NCI-H1930 (cell line): ENCODE measurements around the gene SH2D2A.
A peak's percentile ranks its signal among the peaks of the same experiment; 100 is the strongest.

Experiments
- DNase-seq, 2 experiments: peaks; one replicate each; lab custom pipeline; 2025; lab: John Stamatoyannopoulos, UW

The SH2D2A gene

DNA sequence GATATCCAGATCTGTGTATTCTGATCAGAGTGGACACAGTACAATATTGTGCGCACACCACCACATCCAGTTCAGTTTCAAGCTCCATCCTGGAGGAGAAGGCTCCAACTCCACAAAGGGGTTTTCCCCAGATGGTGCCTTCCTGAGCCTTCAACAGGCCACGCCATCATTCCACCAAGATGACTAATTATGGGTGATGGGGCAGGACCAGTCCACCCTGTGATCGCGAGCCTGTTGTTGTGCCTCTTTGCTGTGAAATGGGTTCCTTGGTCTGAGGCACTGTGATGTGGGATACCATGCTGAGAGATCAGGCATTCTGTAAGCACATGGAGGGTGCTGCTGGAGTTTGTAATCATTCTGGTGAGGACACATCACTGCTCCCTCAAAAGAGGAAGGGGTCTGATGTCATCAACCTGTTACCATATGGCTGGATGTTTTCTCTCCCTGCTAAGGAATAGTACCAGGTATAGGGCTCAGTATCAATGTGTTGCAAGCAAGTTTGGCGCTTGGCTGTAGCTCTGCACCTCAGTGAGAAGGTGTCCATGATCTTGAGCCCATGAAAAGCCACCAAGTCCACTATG, 6.7 kb upstream of the SH2D2A start:
- no peak for DNase-seq

DNA sequence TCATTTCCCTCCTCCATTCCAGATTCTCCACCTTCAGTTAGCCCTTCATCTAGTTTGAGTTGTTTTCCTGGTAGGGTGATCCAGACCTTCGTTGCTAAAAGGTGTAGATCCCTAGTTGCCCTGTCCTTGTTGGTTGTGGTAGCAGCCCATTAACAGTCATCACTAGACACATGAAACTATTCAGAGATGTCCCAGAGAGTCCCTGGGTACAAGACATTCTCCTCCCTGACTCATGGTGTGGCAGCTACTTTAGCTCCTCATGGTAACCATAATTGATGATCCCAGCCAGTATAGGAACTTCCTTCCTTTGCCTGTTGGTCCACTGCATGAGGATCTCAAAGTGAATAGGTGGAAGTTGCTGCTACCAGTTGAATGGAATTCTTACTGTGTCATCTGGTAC, 6.0 kb upstream of the SH2D2A start:
- no peak for DNase-seq

DNA sequence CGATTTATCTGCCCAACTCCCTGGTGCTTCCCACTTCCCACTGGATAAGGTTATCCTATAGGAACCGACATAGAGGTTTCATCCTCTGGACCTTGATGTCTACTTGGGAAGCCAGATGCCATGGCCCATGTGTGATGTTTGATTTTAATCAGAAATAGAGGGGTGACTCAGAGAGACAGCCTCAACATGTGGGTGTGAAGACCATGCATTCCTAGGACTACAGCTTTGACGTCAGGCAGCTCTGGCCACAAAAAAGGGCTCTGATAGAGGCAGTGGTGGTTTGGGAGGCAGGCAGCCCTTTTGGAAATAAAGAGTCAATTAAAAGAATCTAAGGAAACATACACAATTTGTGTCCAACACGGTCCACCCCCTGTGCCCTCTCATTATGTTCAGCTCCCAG, 5.2 kb upstream of the SH2D2A start:
- DNase-seq: no peak

DNA sequence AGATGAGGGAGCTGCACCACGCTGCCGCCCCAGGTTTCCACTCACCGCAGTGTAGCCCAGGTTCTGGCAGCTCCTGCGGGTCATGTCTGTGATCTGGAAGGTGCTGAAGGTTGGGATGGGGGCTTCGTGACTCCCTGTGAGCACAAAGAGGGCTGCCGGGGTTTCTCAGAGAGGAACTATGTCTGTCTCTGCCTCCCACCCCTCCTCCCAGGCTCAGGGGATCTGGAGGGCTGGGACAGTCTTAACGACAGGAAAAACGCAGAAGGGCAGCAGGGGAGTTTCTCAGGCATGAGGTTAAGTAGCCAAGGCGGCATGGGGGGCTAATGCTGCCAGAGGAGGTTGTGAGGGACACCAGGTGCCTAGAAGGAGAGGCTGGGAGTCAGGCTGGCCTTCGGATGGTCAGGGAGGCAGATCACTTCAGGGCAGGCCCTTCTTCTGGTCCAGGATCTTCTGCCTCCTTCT, 656 bp downstream of the SH2D2A start:
- no peak for DNase-seq

DNA sequence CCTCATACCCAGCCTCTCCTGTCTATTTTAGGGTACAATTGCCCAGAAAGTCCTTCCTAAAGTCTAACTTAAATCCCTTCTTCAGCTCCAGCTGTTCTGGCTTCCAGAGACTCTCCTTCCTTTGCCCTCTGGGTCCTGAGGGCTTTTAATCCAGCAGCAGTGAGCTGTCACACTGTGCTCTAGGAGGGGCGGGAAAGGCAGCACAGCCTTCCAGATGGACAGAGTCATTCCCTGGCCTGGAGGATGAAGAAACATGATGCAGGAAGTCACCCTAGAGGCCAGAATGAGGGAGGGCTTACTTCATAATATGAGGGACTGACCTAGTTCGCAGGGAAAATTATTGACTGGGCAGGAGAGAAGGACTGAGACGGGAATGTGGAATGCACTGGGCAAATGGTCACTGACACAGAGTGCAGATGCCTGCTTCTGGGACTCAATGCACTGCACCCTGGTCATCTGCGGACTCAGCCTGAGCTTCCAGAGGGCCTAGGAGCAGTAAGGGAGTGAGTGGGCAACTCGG, 1.3 kb downstream of the SH2D2A start:
- DNase-seq: no peak

DNA sequence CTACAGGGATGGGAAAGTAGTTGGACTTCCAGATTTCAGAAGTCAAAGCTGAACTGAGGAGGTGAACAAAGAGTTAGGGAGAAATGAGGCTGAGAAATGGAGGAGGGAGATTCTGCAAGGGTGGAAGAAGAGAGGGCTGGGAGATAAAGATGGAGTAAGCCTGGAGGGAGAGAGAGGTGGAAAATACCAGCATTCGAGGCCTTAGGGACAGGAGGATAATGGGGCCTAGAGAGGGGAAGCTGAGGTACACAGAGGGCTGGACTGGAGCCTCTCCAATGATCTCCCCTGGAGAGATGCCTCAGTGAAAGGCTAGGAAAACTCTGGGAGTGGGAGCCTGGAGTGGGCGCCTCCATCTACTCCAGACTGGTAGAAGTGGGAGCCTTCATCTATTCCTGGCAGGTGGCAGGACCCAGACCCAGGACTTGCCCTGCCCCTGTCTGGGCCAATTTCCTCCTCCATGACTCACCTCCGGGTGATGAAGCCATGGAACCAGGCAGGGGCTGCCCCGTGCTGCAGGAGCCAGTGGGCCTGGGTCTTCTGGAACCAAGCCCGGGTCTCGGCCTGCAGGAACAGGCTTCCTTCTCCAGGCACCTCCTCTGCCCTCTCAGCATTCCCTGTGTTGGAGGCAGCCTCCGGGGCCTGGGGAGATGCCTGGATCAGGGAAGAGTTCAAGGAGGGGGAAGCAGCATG, 1.9 kb downstream of the SH2D2A start:
- DNase-seq: no peak

DNA sequence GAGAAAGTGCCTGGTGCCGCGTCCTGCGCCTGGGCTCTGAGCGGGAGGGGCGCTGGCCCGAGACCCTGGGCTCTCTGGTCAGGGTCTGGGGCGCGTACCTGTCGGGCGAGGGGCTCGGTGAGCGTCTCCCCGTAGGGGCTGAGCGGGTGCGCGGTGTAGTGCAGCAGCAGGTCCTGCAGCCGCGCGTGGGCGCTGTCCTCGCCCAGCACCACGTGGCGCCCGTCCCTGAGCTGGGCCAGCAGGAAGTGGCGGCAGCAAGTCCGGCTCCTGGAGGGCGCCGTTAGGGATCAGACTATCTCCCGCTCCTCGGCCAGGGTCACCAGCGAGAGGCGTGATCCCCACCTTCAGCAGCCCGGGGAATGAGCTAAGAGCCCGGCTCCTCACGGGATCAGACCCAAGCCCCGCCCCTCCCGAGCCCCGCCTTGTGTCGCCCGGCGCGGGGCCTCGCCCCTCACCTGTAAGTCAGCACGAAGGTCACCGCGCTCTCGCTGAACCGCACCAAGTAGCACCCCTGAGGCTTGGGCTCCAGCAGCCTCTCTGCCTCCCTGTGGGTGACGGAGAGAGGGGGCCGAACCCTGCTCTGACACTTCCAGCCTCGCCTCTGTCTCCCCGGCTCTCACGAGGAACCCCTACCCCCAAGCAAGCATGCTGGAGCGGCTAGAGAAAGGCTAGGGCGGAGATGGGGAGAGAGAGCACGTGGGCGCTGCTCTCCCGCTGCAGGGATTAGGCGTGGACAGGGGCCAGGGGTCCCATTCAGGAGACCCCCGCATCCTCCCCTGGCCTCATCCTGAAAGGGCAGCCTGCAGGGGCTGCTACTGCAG, 2.7 kb downstream of the SH2D2A start:
- DNase-seq: peak; percentile 40 to 60

DNA sequence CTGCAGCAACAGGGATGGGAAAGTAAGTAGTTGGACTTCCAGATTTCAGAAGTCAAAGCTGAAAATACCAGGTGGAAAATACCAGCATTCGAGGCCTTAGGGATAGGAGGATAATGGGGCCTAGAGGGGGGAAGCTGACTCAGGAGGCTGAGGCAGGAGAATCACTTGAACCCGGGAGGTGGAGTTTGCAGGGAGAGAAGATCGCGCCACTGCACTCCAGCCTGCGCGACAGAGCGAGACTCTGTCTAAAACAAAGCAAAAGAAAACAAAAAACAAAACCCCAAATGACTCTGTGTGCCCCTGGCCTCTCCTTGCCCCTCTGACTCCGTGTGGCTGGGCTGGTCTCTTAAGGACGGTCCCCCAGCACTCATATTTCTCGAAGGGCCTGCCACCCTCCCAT, 3.4 kb downstream of the SH2D2A start:
- DNase-seq: no peak

DNA sequence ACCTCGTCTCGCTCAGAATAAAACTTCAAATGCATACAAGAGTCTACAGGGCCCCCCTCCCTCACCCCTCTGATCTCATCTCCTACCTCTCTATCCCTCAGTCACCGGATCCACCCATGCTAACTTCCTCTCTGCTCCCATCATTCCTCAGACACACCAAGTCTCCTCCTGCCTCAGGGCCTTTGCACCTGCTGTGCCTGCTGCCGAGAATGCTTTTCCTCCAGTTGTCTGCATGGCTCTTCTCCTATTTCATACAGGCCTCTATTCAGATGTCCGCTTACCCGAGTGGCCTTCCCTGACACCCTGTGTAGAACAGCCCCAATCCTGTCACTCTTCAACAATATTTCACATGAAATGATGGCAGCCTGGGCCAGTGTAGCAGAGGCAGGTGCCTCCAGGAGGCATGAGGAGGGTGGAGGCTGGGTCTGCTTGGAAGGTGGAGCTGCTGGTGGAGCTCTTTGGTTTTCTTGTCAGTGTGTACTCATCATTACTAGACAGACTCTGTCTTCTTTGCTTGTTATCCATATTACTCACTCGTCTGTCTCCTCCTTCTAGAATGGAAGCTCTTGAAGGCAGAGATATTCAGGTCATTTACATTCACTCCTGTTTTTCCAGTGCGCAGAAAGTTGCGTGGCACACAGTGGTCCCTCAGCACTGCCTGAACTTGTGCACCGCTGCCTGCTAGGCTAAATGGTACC, 4.2 kb downstream of the SH2D2A start:
- DNase-seq: no peak

DNA sequence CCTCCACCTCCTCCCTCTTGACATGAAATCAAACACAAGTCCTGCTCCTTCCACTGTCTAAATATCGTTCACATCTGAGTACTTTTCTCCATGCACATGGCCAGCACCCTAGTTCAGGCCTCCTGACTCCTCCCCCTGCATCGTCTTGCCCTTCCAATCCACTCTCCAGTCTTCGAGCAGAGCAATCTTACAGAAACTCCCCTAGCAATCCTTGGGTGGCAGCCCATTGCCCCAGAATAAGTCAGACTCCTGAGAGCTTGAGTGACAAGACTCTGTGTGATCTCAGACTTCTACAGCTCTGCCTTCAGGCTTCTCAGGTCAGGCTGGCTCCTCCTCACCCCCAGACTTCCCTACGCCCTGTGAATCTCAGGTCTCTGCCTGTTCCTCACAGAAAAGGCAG, 5.5 kb downstream of the SH2D2A start:
- DNase-seq: no peak

DNA sequence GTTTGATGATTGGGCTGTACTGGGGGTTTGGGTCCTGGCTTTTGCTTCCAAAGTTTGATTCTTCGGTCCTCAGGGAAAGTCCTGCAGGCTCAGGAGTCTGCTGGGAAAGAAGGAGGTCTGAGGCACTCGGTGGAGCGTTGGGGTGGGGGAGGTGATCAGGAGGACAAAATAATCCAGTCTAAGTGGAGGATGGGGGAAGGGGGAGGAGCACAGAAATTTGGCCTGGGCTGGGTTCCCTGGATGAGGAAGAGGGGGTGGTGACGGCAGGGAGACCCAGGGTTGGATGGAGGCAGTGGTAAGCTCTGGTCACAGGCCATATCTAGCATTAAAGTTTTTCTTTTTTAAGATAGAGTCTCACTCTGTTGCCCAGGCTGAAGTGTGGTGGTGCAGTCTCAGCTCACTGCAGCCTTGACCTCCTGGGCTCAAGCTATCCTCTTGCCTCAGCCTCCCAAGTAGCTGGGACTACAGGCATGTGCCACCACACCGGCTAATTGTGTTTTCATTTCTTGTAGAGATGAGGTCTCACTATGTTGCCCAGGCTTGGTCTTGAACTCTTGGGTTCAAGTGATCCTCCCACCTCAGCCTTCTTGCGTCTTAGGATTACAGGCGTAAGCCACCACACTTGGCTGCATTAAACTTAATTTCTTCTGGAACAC, 6.8 kb downstream of the SH2D2A start:
- DNase-seq: no peak

DNA sequence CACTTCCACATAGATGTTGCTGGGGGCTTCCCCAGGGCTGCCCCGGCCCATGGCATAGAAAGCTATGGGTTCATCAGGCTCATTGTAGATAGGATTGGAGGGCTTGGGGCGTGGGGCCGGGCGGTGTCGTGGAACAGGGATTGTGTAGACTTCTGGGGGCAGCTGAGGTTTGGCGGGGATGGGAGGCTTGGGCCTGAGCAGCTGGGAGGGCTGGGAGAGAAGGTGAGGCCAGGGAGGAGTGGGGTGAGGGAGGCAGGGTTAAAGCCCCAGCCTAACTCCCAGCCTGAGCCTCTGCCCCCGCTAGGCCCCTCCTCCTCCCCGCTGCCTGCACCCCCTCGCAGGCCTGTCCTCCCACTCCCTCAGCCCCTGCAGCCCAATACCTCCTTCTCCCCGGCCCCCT, 7.4 kb downstream of the SH2D2A start:
- DNase-seq: no peak

DNA sequence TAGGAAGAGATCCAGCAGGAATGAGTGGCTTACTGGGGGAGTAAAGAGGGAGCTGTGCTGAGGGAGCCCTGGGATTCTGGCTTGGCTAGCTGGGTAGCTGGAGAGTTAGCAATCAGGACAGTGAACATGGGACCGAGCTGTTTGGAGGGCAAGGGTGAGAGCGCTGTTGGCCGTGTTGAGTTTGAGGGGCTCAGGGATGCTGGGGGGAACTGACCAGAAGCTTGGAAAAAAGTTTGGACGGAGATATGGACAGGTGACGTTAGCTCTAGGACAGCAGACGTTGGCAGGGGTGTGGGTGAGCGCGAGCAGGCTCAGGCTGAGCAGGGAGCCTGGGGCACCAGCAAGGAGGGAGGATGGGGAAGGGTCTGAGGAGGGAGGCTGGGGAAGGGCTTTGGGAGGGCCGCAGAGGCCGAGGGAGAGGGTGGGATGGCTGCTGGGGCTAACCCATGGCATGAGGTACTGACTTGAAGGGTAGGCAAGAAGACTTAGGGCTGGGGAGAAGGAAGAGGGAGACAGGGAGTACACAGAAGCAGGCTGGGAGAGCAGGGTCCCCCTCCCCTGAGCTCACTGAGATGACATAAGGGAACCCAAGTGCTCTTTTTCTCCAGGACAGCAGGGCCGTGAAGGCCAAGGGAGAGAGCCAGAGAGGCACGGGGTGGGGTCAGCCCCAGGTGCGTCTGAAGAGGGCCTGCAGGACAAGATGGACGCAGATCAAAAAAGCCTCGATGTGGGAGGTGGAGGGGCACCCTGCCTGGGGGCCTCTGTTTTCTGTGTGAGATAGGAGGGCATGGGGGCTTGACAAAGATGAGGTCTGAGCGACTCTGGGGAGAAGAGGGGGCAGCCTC, 8.2 kb downstream of the SH2D2A start:
- DNase-seq: no peak

DNA sequence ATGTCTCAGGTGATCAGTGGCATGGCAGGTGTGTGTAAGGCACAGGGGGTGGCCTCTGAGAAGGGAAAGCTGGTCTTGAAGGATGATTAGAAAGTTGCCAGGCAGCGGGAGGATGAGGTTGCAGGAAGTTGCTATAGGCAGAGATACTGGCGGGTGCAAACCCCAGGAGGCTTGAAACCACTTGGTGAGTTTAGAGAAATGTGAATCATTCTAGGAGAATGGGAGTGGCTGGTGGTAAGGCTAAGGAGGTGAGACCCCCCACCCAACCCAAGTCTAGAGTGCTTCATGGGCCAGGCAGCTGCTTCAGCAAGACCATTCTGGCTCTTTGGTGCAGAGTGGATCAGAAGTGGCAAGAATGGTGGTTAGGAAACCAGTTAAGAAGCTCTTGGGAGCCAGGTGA, 9.0 kb downstream of the SH2D2A start:
- DNase-seq: no peak

DNA sequence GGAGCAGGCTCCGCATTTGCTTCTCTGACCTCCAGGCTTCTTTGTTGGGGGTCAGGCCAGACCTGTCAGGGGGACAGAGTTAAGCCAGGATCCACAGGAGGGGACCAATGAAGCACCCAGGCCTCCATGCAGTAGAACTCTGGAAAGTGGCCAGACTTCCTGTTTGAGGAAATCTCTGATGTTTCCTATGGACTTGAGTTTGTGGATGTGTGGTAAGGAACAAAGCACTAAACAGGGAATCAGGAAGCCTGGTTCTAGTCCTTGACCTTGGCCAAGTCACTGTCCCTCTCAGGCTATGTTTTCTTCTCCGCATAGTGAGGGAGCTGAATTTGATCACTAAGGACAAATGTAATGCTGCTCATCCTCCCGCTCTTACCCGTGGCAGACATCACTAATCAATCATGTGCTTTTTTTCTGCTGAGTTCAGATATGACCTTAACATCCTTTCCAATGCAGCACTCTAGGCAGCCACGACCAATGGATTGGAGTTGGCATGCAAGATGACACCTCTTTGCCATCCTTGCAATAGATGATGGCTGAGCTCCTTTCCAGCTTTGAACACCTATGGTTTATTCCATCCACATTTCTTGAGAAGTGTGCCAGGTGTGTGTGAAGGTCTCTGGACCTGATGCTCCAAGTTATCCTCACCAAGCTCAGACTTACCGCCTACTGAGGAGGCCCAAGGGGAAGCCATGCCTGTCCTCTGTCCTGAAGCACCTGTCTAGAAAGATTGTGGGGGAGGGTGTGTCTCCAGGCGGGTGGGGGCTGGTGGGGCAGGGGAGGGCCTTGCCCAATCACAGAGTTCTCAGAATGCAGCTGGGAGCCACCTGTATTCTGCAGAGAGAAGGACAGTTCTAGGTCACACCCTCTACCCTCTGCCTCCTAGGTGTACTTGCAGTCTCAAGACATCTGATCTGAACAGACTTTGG, 9.9 kb downstream of the SH2D2A start:
- DNase-seq: no peak

DNA sequence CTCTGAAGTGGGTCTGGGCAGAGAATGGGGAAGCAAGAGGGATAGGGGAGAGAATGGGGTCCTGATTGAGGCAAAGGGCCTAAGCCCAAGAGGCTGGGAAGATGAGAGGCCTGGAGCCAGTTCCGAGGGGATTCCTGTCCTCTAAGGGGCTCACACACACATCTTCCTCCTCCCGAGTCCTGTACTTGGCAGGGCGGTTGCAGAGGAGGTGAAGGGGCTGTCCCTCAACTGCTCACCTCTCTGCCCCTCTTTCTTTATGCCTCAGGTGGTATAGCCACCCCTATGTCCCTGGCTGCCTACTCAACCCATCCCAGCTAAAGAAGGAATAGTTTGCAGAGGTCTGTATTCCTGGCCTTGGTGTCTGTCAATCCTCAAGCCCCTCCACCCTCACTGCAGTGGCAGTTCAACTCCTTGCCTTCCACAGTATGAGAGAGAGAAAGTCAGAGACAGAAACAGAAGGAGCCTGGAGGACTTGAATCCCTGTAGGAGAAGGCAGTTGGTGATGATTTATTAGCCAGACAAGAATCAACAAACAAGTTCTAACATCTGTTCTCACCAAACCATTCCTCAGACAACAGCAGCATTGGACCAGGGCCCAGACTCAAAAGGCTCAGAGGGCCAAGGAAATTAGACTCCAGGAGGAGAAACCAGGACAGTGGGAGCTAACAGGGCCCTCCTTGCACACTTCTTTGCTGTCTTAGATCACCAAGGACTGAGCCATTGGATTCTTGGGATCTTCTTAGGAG, 10.7 kb downstream of the SH2D2A start:
- no peak for DNase-seq

DNA sequence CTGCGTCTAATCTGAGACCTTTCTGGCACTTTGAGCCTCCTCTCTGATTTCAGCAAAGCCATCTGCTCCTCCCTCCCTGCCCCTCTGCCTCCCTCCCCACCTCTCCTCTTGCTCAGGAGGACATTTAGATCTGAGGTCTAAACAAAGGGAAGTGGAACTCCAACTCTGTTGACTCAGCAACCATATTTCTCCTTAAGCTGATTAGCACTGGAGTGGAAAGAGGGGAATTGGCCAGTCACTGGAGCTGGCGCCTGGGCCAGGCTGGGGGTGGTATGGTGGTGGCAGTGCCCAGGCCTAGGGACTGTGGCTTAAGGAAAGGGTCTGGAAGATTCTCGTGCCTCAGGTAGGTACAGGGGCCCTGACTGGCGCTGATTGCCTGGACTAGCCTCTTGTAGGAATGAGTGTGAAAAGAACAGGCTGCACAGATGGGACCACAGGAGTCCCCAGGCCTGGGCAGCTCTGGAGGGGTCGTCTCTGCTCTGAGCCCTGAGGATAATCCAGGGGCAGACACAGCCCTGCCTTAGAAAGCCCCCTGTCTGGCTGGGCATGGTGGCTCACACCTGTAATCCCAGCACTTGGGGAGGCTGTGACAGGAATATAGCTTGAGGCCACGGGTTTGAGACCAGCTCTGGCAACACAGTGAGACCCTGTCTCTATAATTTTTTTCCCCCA, 11.9 kb downstream of the SH2D2A start:
- no peak for DNase-seq

DNA sequence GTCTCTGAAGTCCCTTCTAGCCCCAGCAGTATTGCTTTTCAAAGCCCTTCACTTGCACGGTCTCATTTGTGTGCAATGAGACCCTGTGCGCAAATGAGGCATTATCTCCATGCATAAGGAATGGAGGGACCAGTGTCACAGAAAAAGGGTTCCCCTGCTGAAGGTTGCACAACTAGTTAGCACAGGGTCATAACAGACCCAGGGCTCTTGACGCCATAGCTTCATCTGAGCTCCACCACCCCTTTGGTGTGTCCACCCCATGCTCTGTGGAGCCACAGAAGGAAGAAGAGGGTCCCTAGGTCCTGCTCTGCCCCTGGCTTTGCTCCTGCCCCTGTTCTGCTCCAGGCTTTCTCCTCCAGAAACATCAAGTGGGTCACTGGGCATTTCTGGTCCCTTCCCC, 12.6 kb downstream of the SH2D2A start:
- no peak for DNase-seq
